ENCODE results near the gene RBM12.
"Not testable (repeated sequence)": the region's sequence is repeated elsewhere in the genome, so short reads cannot be mapped to it uniquely, and the experiment has no call there.

RBM12 gene

GRCh38 chr20:35698298-35699126 lies 33.8 kb upstream of the RBM12 start:
- DNase-seq: no peak

GRCh38 chr20:35697696-35698297 lies 33.1 kb upstream of the RBM12 start:
- DNase-seq: no peak

GRCh38 chr20:35695978-35696377 lies 31.3 kb upstream of the RBM12 start:
- DNase-seq: no peak

GRCh38 chr20:35695245-35695749 lies 30.6 kb upstream of the RBM12 start:
- no peak for DNase-seq

GRCh38 chr20:35690265-35690664 lies 25.6 kb upstream of the RBM12 start:
- DNase-seq: no peak

GRCh38 chr20:35686872-35687271 lies 22.2 kb upstream of the RBM12 start:
- DNase-seq: not testable (repeated sequence)

GRCh38 chr20:35685368-35685767 lies 20.7 kb upstream of the RBM12 start:
- DNase-seq: not testable (repeated sequence)

- no peak for DNase-seq
These were observed 17.3 kb upstream of the RBM12 start for GRCh38 chr20:35681960-35682359.

GRCh38 chr20:35680452-35681183 lies 15.9 kb upstream of the RBM12 start:
- DNase-seq: no peak

GRCh38 chr20:35674921-35675320 lies 10.2 kb upstream of the RBM12 start:
- DNase-seq: no peak

- DNase-seq: no peak
These were observed 9.2 kb upstream of the RBM12 start for GRCh38 chr20:35673884-35674283.

- DNase-seq: no peak
These were observed 5.0 kb upstream of the RBM12 start for GRCh38 chr20:35669681-35670080.

- no peak for DNase-seq
These were observed 4.5 kb upstream of the RBM12 start for GRCh38 chr20:35669221-35669620.

GRCh38 chr20:35665949-35666288 lies 1.2 kb upstream of the RBM12 start:
- DNase-seq: no peak

- no peak for DNase-seq
These were observed 909 bp downstream of the RBM12 start for GRCh38 chr20:35663516-35664465.

- DNase-seq: no peak
These were observed 2.1 kb downstream of the RBM12 start for GRCh38 chr20:35662551-35662950.

GRCh38 chr20:35661908-35662307 lies 2.8 kb downstream of the RBM12 start:
- no peak for DNase-seq

GRCh38 chr20:35661053-35661452 lies 3.6 kb downstream of the RBM12 start:
- no peak for DNase-seq

GRCh38 chr20:35660122-35660937 lies 4.4 kb downstream of the RBM12 start:
- DNase-seq: no peak

- no peak for DNase-seq
These were observed 7.4 kb downstream of the RBM12 start for GRCh38 chr20:35657271-35657670.

- DNase-seq: no peak
These were observed 10.3 kb downstream of the RBM12 start for GRCh38 chr20:35654415-35654814.

- DNase-seq: no peak
These were observed 10.8 kb downstream of the RBM12 start for GRCh38 chr20:35653893-35654292.

All from DMS153 (cell line).